HG02588 (cell line): ENCODE data around the gene LRRC3.

Source experiments
- ATAC-seq: cut with Tn5 transposase; IDR thresholded peaks from one replicate; pipeline ENCODE4 v1.9.1; 2021; ENCODE audit warnings: mild to moderate bottlenecking, moderate library complexity; ENCODE audit not compliant: unreplicated experiment

Gene LRRC3

DNA sequence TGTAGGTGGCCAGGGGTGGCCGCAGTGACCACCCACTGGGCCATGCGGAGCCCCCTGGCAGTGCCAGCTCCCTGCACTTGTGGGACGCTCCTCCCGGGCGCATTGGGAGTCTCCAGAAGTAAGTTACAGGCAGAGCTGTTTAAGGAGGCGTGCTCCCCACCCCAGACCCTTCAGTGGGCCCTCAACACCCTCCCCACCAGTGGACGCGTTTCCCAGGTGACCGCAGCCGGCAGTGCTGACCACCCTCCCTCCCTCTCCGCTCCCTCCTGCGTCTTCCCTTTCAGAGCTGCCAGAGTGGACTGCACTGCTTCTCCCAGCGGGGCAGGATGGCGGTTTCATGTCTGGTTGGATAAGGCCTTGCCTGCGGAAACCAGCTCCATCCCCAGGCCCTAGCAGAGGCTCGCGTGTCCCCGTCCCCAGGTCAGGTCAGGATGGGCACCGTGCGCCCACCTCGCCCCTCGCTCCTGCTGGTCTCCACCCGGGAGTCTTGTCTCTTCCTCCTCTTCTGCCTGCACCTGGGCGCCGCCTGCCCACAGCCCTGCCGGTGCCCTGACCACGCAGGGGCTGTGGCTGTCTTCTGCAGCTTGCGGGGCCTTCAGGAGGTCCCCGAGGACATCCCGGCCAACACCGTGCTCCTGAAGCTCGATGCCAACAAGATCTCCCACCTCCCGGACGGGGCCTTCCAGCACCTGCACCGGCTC lies 1.1 kb downstream of the LRRC3 start:
- no peak for ATAC-seq

DNA sequence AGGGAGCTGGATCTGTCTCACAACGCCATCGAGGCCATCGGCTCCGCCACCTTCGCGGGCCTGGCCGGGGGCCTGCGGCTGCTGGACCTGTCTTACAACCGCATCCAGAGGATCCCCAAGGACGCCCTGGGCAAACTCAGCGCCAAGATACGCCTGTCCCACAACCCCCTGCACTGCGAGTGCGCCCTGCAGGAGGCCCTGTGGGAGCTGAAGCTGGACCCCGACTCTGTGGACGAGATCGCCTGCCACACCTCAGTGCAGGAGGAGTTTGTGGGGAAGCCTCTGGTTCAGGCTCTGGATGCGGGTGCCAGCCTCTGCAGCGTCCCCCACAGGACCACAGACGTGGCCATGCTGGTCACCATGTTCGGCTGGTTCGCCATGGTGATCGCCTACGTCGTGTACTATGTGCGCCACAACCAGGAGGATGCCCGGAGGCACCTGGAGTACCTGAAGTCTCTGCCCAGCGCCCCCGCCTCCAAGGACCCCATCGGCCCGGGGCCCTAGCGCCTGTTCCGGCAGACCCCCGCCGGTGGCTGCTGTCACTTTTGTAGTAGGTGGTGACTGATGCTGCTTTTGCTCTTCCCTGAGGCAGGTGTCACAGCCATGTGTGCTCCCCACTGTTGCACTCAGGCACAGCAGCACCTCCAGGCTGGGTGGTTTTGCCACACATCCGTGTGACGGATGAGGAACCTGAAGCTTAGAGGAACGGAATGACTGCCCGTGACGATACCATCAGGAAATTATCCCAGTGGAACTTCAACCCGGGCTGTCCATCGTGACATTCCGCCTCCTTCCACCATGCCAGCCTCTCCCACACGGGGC lies 1.8 kb downstream of the LRRC3 start:
- no peak for ATAC-seq

DNA sequence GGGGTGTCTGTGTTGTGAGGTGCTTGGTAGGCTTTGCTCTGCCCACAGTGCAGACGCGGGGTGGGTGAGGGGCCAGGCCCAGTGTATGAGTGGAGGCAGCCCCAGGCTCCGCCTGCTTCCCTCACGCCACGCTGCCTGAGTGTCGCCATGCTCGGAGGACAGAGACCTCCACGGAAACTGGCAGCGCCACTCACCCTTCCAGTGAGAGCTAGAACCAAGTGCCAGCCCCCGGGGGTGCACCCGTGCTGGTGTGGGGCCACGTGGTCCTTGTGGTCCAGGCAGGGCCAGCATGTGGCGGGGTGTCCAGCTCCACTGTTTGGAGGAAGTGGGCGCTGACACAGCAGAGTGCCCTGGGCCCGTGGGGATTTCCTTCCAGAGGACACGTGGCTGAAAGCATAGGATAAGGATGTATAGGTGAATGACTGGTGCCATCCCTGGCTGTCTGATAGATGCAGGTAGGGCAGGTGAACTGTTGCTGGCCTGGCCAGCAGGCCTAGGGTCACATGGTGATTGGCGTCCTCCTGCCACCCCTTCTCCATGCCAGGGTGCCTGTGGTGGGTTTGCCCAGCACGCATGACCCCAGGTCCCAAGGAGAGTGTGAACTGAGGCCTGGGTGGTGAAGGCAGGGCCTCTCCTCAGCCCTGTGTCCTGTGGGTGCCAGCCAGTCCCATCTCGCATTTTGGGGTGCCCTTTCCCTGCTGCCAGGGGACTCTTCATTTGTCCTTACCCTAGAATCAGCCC lies 3.8 kb downstream of the LRRC3 start:
- ATAC-seq: no peak

- ATAC-seq: no peak
Measured at GRCh38 chr21:44459712-44460440, 4.6 kb downstream of the LRRC3 start.

DNA sequence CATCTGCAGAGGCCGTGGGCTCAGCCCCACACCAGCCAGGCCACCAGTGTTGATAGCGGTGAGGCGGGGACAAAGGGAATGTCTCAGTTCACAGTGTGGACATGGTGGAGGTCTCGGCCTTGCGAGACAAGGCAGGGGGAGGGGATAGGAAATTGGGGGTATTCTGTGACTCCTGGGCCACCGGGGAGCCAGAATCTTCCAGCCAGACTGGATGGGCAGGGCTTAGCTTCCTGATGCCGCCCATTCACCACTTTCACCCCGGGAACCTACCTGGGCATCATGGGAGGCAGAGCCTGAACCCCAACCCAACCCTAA lies 5.1 kb downstream of the LRRC3 start:
- ATAC-seq: no peak

GRCh38 chr21:44461005-44461404 lies 5.7 kb downstream of the LRRC3 start:
- ATAC-seq: no peak

DNA sequence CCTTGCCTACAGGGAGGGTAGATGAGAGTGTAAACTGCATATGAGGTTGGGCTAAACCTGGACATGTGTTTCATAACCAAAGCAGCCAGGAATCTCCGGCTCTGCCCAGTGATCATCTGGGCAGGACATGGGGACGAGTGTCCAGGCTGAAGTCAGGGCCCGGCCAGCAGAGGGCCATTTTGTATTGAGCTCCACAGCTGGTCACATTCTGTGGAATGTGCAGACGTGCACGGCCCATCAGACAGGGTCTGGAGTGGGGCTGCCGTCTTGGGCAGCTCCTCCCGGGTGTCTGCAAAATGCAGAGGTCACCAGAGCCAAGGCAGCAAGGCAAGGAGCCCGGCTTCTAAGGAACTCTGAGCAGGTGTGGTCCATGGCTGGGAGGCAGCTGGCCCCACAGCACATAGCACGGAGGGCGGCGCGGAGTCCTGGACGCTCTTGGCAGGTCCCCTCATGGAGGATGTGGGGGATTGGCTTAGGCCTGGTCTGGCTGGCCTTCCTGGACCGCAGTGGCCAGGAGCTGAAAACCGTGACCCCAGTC lies 6.2 kb downstream of the LRRC3 start:
- no peak for ATAC-seq

GRCh38 chr21:44462086-44462833 lies 7.0 kb downstream of the LRRC3 start:
- ATAC-seq: no peak

DNA sequence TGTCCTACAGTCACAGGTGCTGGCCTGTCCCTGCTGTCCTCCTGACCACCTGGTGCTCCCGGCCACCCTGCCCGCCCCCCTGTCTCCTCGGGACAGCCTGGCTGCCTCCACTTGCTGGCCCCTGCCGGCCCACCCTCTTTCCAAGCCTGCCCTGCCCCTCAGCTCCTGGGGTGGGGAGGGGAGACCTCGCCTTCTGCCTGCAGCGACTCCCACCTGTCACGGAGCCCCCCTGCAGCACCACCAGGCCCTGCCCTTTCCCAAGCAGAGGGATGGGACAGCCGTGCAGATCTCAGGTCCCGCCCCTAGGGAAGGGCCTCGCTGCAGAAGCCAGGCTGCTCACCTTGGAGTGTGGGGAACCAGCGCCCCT lies 7.5 kb downstream of the LRRC3 start:
- no peak for ATAC-seq

GRCh38 chr21:44463724-44464123 lies 8.4 kb downstream of the LRRC3 start:
- ATAC-seq: no peak

DNA sequence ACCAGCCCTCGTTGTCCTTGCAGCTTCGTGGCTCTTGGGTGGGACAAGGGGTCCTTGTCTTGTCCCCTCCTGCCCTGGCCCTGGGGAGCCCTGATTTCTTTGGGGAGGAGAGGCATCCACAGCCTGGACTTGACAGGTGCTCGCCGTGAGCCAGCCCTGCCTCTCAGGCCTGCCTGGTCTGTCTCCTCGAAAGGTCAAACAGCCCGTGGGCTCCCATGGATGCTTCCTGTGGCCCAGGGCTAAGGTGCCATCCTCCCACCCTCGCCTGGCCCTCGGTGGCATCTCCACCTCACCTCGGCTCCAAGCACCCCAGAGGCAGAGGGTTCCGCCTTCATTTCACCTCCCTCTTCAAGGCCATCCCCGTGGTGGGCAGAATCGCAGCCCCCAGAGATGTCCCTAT lies 9.0 kb downstream of the LRRC3 start:
- no peak for ATAC-seq

- no peak for ATAC-seq
Measured at GRCh38 chr21:44466351-44466954, 11.1 kb downstream of the LRRC3 start.

DNA sequence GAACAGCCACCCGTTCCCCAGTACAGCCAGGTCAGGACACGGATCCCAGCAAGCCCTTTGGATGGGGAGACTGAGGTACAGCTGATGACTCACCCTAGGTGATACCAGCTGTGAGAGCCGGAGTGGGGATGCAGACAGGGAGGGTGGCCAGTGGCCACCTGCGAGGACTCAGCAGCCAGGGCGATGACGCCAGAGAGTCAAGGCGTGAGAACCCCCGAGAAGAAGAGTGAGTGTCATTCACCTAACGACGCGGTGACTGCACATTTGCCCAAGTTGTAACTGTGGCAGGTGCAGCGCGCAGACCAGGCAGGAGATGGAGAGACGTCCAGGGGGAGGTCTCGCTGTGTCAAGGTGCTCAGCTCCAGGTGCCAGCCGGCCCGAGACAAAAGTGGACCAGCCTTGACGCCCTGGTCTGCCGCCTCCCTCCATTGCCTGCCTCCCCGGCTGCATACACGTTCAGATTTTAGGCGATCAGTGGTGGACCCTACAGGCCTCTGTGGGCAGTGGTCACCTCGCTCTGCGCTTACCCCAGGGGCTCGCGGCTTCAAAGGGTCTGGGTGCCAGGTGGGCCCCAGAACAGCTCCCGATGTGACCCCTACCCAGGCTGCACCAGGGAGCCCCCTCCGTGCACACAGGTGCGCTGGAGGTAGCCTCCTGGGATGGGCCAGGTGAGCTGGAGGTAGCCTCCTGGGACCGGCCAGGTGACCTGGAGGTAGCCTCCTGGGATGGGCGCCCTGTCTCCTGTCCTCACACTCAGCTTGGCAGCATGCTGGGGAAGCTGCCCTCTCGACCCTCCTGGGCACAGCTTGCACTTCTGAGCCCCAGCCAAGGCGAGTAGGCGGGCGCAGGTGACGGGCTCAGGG lies 11.9 kb downstream of the LRRC3 start:
- ATAC-seq: no peak

DNA sequence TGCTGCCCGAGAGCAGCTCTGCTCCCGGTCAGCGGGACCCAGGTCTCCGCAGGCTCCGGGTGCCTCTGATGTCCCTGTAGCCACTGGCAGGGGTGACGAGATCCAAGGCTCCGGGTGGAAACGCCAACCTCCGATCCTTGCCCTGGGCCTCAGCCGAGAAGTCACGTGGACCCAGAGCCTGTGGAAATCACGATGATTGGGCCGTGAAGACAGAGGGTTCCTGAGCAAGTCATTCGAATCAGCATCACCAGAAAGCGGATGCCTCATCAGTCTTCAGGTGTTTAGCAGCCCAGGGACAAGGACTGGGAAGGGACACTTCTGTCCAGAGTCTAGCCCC lies 12.5 kb downstream of the LRRC3 start:
- no peak for ATAC-seq

DNA sequence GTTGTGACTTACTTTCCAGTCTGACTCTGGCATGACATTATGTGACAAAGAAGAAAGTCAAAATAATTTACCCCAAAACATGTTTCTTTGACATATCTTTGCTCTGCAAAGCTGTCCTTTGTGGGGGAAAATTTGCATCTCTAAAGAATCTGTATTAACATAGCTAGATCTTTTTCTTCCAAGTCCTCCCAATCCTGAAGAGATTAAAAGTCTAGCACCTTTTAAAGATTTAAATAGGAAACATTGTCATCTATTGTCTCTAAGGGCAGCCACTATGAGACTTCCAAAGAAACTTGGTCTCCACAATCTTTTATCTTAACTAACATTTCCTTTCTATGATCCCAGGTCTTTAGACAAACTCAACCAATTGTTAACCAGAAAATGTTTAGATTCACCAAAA lies 16.0 kb downstream of the LRRC3 start:
- no peak for ATAC-seq

DNA sequence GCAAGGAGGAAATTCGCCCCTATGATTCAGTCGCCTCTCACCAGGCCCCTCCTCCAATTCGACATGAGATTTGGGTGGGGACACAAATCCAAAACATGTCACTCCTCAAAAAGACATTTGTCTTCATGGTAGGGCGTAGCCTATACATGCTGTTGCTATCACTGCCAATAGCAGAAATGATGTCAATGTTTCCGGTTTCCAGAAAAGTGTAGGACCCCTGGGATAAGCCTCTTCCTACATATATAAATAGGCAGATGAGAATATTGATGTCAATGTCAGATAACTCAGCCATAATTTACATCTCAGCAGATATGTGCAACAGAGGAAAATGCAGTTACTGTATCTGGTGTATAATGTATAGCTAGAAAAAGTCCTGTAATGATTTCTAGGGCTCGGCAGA lies 16.7 kb downstream of the LRRC3 start:
- ATAC-seq: no peak

DNA sequence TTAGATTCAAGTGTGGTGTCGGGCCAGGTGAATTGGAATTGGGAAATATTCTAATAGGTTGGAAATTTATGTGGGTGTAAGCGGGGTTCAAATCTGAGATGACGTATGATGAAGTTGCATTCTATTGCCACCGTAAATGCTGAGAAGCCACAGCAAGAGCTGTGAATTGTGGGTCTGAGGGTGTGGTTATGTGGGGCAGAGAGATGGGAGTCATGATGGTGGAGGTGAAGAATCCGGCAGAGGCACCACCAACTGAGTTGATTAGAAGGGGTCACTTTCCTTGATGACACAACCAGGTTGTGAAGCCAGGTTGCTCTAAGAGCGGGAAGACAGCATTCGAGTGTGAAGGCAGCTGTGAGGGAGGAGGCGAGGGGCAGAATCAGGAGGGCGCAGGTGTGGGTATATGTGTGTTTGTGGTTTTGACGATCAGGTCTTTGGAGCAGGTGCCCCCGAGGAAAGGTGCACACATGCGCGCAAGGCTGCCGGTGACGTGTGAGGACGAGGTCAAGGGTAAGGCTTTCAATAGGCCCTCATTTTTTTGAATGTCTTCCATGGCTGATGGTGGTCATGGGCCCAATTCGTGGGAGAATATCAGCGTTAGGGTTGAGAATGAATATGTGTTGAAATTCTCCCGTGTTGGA lies 18.7 kb downstream of the LRRC3 start:
- ATAC-seq: no peak

GRCh38 chr21:44475266-44475845 lies 20.0 kb downstream of the LRRC3 start:
- no peak for ATAC-seq
